ENCODE results near the gene S100A6. TPM values are rescaled to one million over a fixed set of nuclear protein-coding genes. Genes with fewer than 3 reads are reported as not detected.
"Not testable (repeated sequence)": the region's sequence is repeated elsewhere in the genome, so short reads cannot be mapped to it uniquely, and the experiment has no call there.

Gene S100A6
- total RNA-seq, 2 donors from 2014 or later = 3.7 to 7.5 TPM

DNA sequence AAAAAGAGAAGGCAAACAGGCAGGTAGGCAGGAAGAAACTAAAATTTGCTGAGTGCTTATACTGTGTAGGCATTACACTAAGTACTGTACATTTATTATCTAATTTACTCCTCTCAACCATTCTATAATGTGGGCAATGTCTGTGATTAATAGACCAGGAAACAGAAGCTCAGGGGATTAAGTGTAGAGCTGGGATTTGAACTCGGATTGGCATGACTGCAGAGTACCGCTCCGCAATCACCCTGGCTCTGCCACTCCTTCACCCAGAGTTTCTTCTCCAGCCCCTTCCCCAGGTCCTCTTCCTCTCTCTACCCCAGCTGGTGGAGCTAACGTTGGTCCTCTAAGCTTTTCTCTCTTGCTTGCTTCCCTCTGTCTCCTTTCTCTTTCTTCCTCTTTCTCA is 41.3 kb upstream of the S100A6 start:
- 84 to 93% methylated on average over 3 to 4 of the region's 4 CpGs for WGBS, 2 experiments (ENCODE audit: insufficient coverage in 1 of 2, insufficient read length in 1 of 2)
- no peak for TF ChIP-seq CTCF (conservative IDR thresholded peaks at IDR 0.05)

DNA sequence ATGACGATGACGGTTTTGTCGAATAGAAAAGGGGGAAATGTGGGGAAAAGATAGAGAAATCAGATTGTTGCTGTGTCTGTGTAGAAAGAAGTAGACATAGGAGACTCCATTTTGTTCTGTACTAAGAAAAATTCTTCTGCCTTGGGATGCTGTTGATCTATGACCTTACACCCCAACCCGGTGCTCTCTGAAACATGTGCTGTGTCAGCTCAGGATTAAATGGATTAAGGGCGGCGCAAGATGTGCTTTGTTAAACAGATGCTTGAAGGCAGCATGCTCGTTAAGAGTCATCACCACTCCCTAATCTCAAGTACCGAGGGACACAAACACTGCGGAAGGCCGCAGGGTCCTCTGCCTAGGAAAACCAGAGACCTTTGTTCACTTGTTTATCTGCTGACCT is 39.7 kb upstream of the S100A6 start:
- H3K4me1 ChIP-seq (ENCODE audit: control insufficient read depth, insufficient read depth, low read length); H3K9me3 ChIP-seq (ENCODE audit: control insufficient read depth, low read length); H3K27ac Mint-ChIP-seq: not testable (repeated sequence)

More for the DNA sequence above, 41.3 kb upstream of the S100A6 start:
- Histone ChIP-seq H3K27me3 (ENCODE audit: control insufficient read depth, insufficient read depth, low read length, poor library complexity, severe bottlenecking) (no peaks in the 10 kb centered on the region), H3K4me3 (ENCODE audit: low read length) (no peak overlapping the region), H3K9me3 (ENCODE audit: control insufficient read depth, low read length) (peaks cover 8% of the 10 kb centered on the region), H3K36me3 (ENCODE audit: control insufficient read depth, insufficient read depth, low read length) (no peaks in the 10 kb centered on the region), H3K27ac (ENCODE audit: low read depth, low read length) (no peak overlapping the region), H3K4me1 (ENCODE audit: control insufficient read depth, insufficient read depth, low read length) (peaks cover 13% of the 10 kb centered on the region), H3K9ac (ENCODE audit: extremely low read depth, low read length, poor library complexity, severe bottlenecking) (peak overlapping the region; percentile 18)
- no peaks in the 10 kb centered on the region for H3K27me3 Mint-ChIP-seq (ENCODE audit: insufficient read depth)
- peak overlapping the region; percentile 95 for H3K27ac Mint-ChIP-seq
- peaks cover 27% of the 10 kb centered on the region for H3K4me1 Mint-ChIP-seq
- peaks cover 30% of the 10 kb centered on the region for H3K9me3 Mint-ChIP-seq
- no peak overlapping the region for H3K4me3 Mint-ChIP-seq
- no peak for DNase-seq
- H3K36me3 Mint-ChIP-seq (ENCODE audit: low read depth) = peaks cover 3% of the 10 kb centered on the region

DNA sequence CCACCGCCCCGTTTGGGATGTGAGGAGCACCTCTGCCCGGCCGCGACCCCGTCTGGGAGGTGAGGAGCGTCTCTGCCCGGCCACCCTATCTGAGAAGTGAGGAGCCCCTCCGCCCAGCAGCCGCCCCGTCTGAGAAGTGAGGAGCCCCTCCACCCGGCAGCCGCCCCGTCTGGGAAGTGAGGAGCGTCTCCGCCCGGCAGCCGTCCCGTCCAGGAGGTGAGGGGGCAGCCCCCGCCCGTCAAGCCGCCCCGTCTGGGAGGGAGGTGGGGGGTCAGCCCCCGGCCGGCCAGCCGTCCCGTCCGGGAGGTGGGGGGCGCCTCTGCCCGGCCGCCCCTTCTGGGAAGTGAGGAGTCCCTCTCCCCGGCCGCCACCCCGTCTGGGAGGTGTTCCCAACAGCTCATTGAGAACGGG is 39.3 kb upstream of the S100A6 start:
- not testable (repeated sequence) for DNase-seq; H3K36me3 ChIP-seq (ENCODE audit: control insufficient read depth, insufficient read depth, low read length); H3K4me1 ChIP-seq (ENCODE audit: control insufficient read depth, insufficient read depth, low read length); H3K27ac ChIP-seq (ENCODE audit: low read depth, low read length); H3K9ac ChIP-seq (ENCODE audit: extremely low read depth, low read length, poor library complexity, severe bottlenecking); H3K27me3 Mint-ChIP-seq (ENCODE audit: insufficient read depth); H3K27me3 ChIP-seq (ENCODE audit: control insufficient read depth, insufficient read depth, low read length, poor library complexity, severe bottlenecking); H3K4me3 ChIP-seq (ENCODE audit: low read length); H3K9me3 ChIP-seq (ENCODE audit: control insufficient read depth, low read length); H3K36me3 Mint-ChIP-seq (ENCODE audit: low read depth); H3K4me3 Mint-ChIP-seq; H3K27ac Mint-ChIP-seq
- Mint-ChIP-seq H3K9me3 (peaks cover 29% of the 10 kb centered on the region), H3K4me1 (peaks cover 28% of the 10 kb centered on the region)
- 91 to 98% methylated on average over 7 to 35 of the region's 35 CpGs for WGBS, 2 experiments (ENCODE audit: insufficient coverage in 1 of 2, insufficient read length in 1 of 2)

More for the DNA sequence above, 39.7 kb upstream of the S100A6 start:
- Mint-ChIP-seq H3K4me1 (peaks cover 28% of the 10 kb centered on the region), H3K9me3 (peaks cover 29% of the 10 kb centered on the region)
- 93 to 100% methylated on average over 3 to 4 of the region's 10 CpGs for WGBS, 2 experiments (ENCODE audit: insufficient coverage in 1 of 2, insufficient read length in 1 of 2)
- not testable (repeated sequence) for H3K36me3 ChIP-seq (ENCODE audit: control insufficient read depth, insufficient read depth, low read length); H3K27me3 ChIP-seq (ENCODE audit: control insufficient read depth, insufficient read depth, low read length, poor library complexity, severe bottlenecking); H3K4me3 Mint-ChIP-seq; H3K27me3 Mint-ChIP-seq (ENCODE audit: insufficient read depth); H3K4me3 ChIP-seq (ENCODE audit: low read length); H3K27ac ChIP-seq (ENCODE audit: low read depth, low read length); H3K36me3 Mint-ChIP-seq (ENCODE audit: low read depth); H3K9ac ChIP-seq (ENCODE audit: extremely low read depth, low read length, poor library complexity, severe bottlenecking); DNase-seq

GRCh38 chr1:153573351-153573750 is 37.6 kb upstream of the S100A6 start:
- Histone ChIP-seq H3K36me3 (ENCODE audit: control insufficient read depth, insufficient read depth, low read length) (no peaks in the 10 kb centered on the region), H3K4me3 (ENCODE audit: low read length) (no peak overlapping the region), H3K9ac (ENCODE audit: extremely low read depth, low read length, poor library complexity, severe bottlenecking) (no peak overlapping the region), H3K27ac (ENCODE audit: low read depth, low read length) (no peak overlapping the region), H3K9me3 (ENCODE audit: control insufficient read depth, low read length) (peaks cover 8% of the 10 kb centered on the region), H3K27me3 (ENCODE audit: control insufficient read depth, insufficient read depth, low read length, poor library complexity, severe bottlenecking) (no peaks in the 10 kb centered on the region), H3K4me1 (ENCODE audit: control insufficient read depth, insufficient read depth, low read length) (peaks cover 6% of the 10 kb centered on the region)
- no peak overlapping the region for H3K27ac Mint-ChIP-seq
- peaks cover 3% of the 10 kb centered on the region for H3K36me3 Mint-ChIP-seq (ENCODE audit: low read depth)
- no peak for TF ChIP-seq CTCF (conservative IDR thresholded peaks at IDR 0.05)
- no peak for DNase-seq
- no peak overlapping the region for H3K4me3 Mint-ChIP-seq
- H3K9me3 Mint-ChIP-seq = peaks cover 29% of the 10 kb centered on the region
- H3K27me3 Mint-ChIP-seq (ENCODE audit: insufficient read depth) = peaks cover 7% of the 10 kb centered on the region
- peaks cover 22% of the 10 kb centered on the region for H3K4me1 Mint-ChIP-seq
- 97 to 100% methylated on average over 2 to 3 of the region's 3 CpGs for WGBS, 2 experiments (ENCODE audit: insufficient coverage in 1 of 2, insufficient read length in 1 of 2)

Data from endodermal cell (in vitro differentiated cells).